Measurements from ENCODE around the gene ZNHIT1.
"Not testable (repeated sequence)": the region's sequence is repeated elsewhere in the genome, so short reads cannot be mapped to it uniquely, and the experiment has no call there.

Gene ZNHIT1

DNA sequence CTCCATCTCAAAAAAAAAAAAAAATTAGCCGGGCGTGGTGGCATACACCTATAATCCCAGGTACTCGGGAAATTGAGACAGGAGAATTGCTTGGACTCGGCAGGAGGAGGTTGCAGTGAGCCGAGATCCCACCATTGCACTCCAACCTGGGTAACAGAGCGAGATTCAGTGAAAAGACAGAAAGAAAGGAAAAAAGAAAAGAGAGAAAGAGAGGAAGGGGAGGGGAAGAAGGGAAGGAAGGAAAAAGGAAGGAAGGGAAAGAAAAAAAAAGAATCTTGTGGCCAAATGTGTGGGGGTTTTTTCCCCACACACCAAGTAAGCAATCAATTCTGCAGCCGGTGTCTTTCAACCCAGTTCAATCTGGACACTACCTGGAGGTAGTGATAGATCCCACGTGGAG, 28.9 kb upstream of the ZNHIT1 start:
- DNase-seq = no peak

DNA sequence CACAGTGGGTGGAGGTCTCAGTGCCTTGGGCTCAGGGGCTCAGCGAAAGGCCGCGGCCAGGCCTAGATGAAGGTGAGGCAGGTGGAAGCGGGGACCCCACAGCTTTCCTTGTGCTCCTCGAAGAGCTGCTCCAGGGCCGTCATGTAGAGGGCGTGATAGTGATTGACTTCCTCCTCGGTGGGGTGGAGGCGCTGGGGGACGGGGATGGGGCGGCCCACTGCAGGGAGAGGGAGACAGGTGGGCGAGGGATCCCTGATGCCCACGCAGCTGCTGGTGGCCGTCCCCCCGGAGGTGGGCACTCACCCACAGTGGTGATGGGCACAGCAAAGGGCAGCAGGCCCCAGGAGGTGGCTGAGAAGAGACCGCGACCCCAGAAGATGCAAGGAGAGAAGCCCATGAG, 22.1 kb upstream of the ZNHIT1 start:
- no peak for DNase-seq

DNA sequence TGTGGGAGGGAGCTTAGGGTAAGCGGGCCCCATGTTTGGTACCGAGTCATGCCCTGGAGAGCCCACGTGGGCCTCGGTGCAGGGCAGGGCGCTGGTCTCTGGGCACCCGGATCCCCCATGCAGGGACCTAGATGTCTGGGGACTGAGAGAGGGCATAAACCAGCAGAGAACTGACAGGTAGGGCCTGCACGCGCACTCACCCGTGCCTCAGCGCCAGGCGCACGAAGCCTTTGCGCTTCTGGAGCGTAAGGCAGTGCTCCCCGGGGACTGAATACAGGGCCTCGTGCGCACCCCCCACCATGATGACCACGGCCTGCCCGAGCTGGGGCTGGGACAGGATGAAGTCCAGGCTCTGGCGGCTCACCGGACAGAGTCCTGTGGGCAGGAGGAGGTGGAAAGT, 20.0 kb upstream of the ZNHIT1 start:
- DNase-seq = no peak

DNA sequence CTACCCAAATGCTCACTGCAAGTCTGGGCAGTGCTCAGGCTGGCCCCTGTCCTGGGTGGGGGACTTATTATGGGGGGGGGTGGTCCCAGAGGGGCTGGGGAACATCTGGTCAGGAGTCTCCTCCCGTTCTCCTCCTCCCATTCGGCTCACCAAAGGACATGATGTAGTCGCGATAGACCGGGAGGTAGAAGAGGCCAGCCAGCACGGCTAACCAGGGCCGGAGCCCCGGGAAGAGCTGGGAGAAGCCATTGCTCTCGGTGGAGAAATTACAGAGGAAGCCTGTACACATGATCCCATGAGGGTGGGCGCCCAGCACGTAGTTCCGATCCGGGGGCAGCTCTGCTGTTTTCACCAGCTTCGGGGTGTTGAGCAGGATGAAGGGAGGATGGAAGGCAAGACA, 19.5 kb upstream of the ZNHIT1 start:
- no peak for DNase-seq

DNA sequence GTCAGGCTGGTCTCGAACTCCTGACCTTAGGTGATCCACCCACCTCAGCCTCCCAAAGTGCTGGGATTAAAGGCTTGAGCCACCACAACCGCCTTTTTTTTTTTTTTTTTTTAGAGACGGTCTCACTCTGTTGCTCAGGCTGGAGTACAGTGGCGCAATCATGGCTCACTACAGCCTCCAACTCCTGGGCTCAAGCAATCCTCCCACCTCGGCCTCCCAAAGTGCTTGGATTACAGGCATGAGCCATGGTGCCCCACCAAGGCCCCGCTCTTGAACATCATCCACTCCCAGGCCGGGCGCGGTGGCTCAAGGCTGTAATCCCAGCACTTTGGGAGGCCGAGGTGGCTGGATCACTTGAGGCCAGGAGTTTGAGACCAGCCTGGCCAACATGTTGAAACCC, 18.4 kb upstream of the ZNHIT1 start:
- DNase-seq = not testable (repeated sequence)

DNA sequence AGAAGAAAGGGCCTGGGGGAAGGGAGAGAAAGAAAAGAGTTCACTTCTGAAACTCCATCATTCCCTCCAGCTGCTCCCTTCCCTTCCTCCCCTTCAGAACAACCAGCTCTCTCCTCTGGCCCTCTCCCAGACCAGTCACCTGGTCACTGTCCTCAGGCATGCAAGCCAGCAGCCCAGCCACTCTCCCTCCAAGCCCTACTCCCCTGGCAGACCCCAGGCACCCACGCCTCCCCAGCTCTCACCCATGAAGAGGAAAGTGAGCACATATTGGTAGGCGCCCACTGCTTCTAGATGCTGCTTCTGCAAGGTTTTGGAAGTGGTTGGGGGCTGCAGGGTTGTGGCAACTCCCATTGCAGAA, 17.5 kb upstream of the ZNHIT1 start:
- no peak for DNase-seq

DNA sequence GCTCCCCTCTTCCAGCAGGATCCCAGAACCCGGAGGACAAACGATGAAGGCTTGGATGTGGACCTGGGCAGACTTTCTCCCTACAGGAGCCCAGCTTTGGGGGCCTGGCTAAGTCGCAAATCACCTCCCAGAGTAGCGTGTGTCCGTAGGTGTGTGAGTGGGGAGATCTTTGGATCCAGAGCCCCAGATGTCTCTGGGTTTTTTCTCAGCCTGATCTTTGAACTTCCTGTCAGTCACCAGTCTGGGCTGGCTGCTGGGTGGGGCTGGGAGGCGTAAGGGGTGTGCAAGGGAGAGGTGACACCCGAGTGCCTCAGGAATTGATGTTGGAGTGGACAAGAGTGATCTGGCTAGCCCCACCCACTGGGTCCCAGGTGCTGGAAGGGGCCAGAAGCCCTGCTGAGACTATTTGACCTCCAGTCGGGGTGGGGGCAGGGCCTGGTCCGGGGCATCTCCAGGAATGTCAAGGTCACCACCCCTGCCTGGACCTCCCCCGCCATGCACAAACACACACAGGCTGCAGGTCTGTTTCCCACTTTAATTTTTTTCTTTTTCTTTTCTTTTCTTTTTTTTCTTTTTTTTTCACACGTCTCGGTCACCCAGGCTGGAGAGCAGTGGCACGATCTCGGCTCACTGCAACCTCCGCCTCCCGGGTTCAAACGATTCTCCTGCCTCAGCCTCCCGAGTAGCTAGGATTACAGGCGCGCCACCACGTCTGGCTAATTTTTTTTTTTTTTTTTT, 16.9 kb upstream of the ZNHIT1 start, which contains the start of gene MOGAT3:
TSS of gene MOGAT3 (minus strand) at position 175 of the 738 bp plus-strand sequence. CDS start 182 bp downstream, outside the sequence.
- no peak for DNase-seq

DNA sequence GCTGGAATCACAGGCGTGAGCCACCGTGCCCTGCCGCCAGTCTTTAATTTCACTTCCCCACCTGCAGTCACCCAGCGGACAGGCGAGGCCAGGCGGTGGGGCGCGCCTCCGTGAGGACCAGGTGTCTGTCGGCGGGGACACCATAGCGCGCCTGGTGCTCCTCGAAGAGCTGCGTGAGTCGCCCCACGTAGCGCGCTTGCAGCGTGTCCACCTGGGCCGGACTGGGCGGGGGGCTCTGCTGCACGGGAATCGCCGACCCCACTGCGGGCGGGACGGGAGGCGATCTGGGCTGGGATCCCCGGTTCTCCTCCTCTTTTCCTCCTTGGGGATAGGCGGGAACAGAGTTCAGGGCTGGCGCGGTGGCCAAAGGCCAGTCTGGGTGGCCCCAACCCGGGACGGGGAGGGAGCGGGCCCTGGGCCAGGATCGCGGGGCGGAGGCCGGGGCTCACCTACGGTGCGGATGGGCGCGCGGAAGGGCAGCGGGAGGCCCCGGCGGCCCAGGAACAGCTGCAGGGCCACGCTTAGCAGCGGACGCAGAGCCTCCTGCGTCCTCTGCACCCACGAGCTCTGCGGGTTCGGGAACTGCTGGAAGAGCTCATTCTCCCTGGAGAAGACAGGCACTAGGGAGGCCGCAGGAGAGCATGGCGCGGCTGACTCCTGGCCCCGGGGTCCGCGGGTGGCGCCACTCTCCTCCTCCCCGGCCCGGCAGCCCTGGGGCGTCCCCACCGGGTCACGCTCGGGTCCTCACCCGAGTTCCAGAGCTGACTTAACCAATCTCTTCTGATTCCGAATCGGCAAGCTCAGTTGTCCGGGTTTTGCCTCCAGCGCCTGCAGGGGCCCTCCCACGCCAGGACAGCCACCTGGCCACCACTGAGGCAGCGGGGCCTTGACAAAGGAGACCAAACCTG, 16.0 kb upstream of the ZNHIT1 start:
- no peak for DNase-seq

DNA sequence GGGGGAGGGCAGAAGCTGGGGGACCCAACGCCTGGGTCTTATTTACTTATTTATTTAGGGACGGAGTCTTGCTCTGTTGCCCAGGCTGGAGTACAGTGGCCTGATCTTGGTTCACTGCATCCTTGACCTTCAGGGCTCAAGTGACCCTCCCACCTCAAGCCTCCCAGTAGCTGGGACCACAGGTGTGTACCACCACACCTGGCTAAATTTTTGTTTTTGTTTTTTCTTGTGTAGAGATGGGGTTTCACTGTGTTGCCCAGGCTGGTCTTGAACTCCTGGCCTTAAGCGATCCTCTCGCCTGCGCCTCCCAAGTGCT, 15.4 kb upstream of the ZNHIT1 start:
- no peak for DNase-seq

DNA sequence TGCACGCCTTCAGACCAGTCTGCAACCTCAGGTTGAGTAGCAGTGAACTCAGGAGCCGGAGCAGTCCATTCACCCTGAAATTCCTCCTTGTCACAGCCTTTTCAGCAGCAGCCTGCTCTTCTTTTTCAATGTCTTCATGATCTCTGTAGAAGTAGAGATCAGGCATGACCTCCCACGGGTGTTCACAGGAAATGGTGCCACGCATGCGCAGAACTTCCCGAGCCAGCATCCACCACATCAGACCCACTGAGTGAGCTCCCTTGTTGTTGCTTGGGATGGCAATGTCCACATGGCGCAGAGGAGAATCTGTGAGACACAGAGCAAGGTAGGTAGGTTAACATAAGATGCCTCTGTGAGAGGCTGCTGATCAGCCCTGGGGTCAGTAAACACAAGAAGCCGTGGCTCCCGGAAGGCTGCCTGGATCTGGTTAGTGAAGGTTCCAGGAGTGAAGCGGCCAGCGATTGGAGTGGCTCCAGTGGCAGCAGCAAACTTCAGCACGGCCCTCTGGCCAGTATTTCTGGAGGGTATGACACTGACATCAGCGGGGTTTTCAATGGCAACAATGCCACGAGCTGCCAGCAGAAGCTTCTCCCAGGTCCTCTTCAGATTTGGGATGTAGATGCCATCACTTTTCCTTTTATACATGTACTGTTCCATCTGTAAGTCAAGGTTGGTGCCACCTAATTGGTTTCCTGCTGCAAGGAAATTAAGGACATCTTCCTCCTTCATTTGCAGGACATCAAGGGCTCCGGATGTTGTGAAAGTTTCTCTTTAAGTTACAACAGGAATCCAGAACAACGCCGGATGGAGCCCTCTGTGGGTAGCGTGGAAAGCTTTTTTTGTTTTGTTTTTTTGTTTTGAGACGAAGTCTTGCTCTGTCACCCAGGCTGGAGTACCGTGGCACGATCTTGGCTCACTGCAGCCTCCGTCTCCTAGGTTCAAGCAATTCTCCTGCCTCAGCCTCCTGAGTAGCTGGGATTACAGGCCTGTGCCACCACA, 13.9 kb upstream of the ZNHIT1 start:
- peak; percentile 30 for DNase-seq

DNA sequence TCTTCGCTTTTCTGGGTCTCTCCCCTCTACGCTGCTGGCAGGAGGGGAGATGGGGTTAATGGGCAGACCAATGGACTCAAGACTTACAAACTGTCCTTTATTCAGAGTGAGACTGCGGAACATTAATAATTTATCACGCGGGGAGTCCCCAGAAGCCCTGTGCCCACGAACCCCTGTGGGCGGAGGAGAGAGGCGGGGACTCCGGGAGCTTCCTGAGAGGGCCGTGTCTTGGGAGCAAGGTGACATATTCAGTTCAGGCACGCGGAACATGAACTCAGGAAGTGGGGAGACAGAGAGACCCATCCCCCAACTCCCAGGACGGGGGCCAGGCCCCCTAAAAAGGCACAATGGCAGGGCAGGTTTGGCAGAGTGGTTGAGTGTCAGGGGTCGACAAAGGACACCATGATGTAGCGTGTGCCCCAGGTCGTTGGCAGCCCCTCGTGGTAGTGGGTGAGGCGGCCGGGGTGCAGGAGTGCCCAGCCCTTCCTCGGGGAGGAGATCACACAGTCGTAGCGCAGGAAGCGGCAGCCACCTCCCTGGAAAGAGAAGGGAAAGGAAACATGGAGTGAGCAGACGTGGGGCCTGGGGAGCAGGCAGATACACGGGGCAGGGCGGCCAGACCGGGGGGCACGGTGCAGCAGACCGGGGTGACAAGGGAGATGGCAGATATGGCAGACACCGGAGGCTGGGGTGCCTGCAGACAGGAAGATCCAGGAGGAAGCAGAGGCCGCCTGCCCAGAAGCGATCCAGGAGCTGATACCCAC, 11.9 kb upstream of the ZNHIT1 start:
- no peak for DNase-seq

DNA sequence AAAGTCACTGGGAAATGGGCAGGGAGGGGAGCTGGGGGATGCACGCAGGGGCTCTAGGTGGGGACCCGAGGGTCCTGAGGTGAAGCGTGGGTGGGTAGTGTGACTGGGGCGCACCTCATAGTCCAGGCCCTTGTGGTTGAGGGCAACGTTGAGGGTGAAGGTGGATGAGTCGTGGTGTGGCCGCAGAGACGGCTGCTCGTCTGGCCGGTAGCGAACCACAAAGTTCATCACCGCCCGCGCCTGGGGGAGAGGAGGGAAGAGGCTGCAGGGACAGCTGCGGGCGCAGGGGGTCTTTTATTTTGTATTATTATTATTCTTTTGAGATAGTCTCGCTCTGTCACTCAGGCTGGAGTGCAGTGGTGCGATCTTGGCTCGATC, 11.3 kb upstream of the ZNHIT1 start:
- DNase-seq = no peak

DNA sequence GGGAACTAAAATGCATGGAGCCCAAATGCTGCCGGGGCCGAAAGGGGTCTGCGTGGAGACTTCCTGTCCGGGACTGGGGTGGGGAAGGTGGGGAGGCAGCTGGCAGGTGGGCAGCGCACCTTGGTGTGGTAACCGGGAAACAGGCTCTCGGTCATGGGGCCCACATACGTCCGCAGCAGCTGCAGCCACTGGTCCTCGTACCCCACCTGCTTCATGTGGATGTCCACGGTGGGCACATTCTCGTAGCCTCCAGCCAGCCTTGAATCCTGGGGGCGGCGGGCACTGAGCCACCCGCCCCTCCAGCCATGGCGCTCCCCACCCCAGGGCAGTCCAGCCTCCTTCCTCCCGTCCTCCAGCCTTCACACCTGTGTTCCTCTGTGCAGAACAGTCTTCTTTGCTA, 10.5 kb upstream of the ZNHIT1 start:
- no peak for DNase-seq

DNA sequence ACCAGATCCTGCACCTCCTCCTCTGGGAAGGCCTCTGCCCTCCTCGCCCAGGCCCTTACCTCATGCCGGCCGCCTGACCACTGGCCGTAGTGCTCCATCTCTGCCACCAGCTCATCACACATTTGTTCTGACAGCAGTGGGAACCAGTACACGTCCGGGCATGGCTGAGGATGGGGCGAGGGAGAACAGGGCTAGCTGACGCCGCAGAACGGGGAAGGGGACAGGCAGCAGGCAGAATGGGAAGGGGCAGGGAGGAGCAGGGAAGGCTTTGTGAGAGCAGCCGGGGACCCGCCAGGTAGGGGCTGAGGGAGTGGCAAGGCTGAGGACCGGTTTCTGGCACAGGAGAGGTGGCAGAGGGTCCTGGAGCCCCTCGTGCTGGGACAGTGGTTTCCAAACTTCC, 9.2 kb upstream of the ZNHIT1 start:
- no peak for DNase-seq

DNA sequence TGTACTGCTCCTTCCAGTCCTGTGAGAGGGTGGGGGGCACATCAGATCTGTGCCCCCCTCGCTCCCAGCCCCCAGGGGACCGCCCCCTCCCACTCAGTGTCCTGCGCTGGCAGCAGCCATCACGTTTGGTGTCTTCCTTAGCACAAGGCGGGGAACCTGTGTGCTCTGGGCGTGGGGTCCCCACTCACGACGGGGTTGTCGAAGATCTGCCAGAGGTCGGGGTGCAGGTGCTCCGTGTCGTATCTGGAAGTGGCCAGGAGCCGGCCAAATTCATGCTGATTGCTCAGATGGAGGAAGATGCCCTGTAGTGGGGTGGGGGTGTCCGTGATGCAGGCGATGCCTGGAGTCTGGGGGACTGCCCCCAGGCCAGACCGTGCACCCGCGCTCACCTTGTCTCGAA, 7.8 kb upstream of the ZNHIT1 start:
- no peak for DNase-seq

DNA sequence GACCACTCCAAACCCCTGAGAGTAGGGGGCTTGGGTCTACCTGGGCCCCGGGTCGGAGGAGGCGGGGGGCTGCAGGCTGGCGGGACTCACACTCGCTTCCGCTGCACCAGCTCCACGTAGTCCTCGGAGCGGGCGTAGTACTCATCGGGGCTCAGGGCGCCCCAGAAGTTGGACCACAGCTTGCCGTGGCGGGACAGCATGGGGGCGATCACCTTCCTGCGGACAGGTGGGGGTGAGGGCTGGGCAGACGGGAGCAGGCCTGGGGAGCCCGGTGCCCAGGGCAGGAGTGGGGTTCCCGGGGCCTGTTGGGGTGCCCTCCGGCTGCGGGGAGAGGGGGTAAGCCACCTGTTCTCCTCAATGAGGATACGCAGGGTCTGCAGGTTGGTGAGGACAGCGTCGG, 6.5 kb upstream of the ZNHIT1 start:
- no peak for DNase-seq

DNA sequence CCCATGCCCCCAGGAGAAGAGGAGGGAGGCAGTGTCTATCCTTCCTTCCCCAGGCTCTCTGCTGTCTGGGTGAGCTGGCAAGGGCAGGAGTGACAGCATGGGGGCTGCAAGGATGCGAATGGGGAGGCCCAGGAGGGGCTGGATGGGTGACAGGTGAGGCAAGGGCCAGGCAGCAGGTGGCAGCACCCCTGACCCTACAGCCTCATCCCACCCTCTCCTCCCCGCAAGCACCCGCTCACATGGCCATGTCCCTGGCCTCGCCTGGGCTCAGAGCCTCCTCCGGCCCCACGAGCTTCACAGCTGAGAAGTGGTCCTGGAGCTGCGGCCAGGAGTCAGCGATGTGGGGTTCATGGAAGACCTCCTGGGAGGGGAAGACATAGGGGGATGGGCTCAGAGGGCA, 6.0 kb upstream of the ZNHIT1 start:
- DNase-seq = no peak

DNA sequence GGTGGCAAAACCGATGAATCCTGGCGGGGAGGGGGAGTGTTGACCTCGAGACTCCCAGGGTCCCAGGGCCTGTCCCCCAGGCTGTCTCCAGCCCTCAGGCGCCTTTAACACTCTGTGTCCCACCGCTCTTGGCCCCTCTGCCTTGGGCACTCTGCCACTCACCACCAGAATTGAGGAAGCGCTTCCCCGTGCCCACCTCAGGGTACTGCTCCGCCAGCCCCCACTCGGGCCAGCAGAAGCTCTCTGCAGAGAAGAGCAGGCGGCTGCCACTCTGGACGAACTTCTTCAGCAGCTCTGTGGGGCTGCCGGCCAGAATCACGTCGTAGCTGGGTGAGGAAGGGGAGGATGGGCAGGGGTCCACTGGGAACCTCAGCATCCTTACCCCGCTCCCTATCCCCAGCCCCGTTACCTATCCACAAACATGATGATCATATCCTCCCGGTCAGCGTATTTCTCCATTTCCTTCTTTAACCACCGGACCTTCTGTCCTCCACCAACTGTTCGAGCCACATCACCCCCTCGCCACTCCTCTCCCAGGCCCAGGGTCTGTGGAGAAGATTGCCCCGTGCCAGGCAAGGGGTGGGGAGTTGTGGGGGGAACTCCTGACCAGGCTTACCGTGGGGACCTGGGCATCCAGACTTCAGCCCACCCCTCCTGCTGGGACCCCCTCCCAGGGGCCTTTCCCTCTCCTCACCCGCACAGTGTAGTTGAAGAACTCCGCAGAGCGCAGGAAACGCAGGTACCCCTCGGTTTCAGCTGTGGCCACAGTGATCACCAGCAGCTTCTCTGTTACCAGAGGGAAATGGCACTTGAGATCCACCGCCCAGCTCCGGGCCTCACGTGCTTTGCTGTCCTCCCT, 1.7 kb upstream of the ZNHIT1 start:
- DNase-seq = no peak

DNA sequence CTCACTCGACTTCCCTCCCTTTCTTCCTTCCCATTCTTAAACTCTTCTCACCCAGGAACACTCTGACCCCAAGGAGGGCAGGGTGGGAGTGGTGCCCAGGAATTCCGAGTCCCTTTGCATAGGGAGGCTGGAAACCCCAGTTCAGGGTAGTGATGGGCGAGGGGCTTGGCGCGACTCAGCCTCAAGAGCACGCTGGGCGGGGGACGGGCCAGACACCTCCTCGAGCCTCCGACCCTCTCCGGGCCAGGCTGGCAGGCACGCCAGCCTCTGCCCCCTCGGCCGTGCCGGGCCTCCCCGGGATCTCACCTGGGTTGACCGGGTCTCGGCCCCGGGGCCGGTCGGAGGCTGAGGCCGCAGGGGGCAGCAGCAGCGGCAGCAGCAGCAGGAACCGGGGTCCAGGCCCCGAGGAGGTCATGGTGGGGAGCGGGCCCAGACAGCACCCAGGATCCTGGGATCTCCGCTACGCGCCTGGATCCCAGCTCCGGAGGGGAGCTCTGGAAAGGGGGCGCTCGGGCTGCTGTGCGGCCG, 1.0 kb upstream of the ZNHIT1 start:
- DNase-seq = no peak

DNA sequence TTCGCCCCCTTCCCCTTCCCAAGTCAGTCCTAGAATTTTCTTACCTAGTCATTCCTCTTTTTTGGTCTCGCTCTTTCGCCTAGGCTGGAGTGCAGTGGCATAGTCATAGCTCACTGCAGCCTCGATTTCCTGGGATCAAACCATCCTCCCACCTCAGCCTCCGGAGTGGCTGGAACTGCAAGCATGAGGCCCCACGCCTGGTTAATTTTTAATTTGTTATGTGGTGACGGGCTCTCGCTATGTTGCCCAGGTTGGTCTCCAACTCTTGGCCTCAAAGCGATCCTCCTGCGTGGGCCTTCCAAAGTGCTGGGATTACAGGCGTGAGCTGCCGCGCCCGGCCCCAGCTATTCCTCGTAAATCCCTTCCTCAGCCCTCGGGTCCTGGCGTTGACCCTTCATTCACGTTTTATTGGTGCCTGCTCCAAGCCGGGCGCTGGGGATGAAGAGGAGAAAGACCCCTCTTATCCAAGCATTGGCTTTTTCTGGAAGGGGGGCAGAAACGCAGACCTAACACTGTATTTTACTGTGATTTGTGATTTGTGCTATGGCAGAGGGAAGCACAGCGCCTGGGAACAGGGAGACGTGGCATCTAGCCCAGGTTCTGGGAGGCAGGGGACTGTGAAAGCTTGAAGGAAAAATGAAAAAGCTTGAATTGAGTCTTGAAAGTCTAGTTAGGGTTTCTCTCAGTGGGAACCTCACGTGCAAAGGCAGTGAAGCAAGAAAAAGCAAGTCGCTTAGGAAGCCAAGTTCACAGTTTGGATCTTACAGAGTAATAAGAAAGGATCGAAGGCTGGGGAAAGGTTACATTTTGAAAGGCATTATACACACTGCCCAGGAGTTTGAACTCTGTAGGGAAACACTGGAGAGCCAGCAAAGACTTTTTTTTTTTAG, 516 bp downstream of the ZNHIT1 start:
- DNase-seq = no peak
